OCI-LY1 (cell line): ENCODE results near the gene INO80B.
"Not testable (repeated sequence)": the region's sequence is repeated elsewhere in the genome, so short reads cannot be mapped to it uniquely, and the experiment has no call there.

Experiments
- H2AFZ ChIP-seq: fragments of 200-600 bp; sonication (generic), shearing (Covaris generic); 2 replicates; pipeline ENCODE4 v1.6.0; 2014; ENCODE audit warnings: antibody characterized with exemption, mild to moderate bottlenecking, low read length
- H3F3A ChIP-seq: fragments of 200-600 bp; sonication (generic), shearing (Covaris generic); 2 replicates; pipeline ENCODE4 v1.6.0; 2014; ENCODE audit warnings: mild to moderate bottlenecking, antibody characterized with exemption, low read length, moderate library complexity; ENCODE audit not compliant: insufficient read depth
- H3K27ac ChIP-seq: fragments of 200-600 bp; sonication (generic); 2 replicates; pipeline ENCODE4 v1.5.1; 2014; ENCODE audit warnings: low read length, mixed run types, mild to moderate bottlenecking, low read depth; ENCODE audit not compliant: poor library complexity, severe bottlenecking
- H3K27me3 ChIP-seq: fragments of 200-600 bp; sonication (generic); 2 replicates; pipeline ENCODE4 v1.6.0; 2014; ENCODE audit warnings: antibody characterized with exemption, mild to moderate bottlenecking, low read length, moderate library complexity; ENCODE audit not compliant: insufficient read depth
- H3K36me3 ChIP-seq: fragments of 200-600 bp; sonication (generic); 2 replicates; pipeline ENCODE4 v1.6.1; 2014; ENCODE audit warnings: mild to moderate bottlenecking, antibody characterized with exemption, low read length, moderate library complexity, mixed read lengths; ENCODE audit not compliant: insufficient read depth
- H3K4me1 ChIP-seq: fragments of 200-600 bp; sonication (generic); 2 replicates; pipeline ENCODE4 v1.5.1; 2014; ENCODE audit warnings: mild to moderate bottlenecking, low read length, moderate library complexity; ENCODE audit not compliant: insufficient read depth, severe bottlenecking
- H3K4me2 ChIP-seq: fragments of 200-600 bp; sonication (generic), shearing (Covaris generic); 2 replicates; pipeline ENCODE4 v1.6.1; 2014; ENCODE audit warnings: low read length
- H3K4me3 ChIP-seq: fragments of 200-600 bp; sonication (generic); 2 replicates; pipeline ENCODE4 v1.5.1; 2014; ENCODE audit warnings: low read length, low read depth, mild to moderate bottlenecking, mixed read lengths; ENCODE audit not compliant: poor library complexity, severe bottlenecking
- H3K79me2 ChIP-seq: fragments of 200-600 bp; shearing (Covaris generic); 2 replicates; pipeline ENCODE4 v1.6.1; 2016; ENCODE audit warnings: mixed run types, low read length, mixed read lengths; ENCODE audit not compliant: insufficient read depth
- H3K9ac ChIP-seq: fragments of 200-600 bp; sonication (generic), shearing (Covaris generic); 2 replicates; pipeline ENCODE4 v1.6.1; 2014; ENCODE audit warnings: mild to moderate bottlenecking, low read length, mixed read lengths
- H3K9me2 ChIP-seq: fragments of 200-600 bp; sonication (generic), shearing (Covaris generic); 2 replicates; pipeline ENCODE4 v1.6.1; 2014; ENCODE audit warnings: low read depth, mild to moderate bottlenecking, low read length, mixed read lengths
- H3K9me3 ChIP-seq: fragments of 200-600 bp; shearing (Covaris generic); 2 replicates; pipeline ENCODE4 v1.6.1; 2014; ENCODE audit warnings: low read length, mixed read lengths
- H4K20me1 ChIP-seq: fragments of 200-600 bp; sonication (generic), shearing (Covaris generic); 2 replicates; pipeline ENCODE4 v1.6.0; 2016; ENCODE audit warnings: mild to moderate bottlenecking, low read length; ENCODE audit not compliant: insufficient read depth
- CTCF ChIP-seq: fragments of 200-600 bp; sonication (generic), shearing (Covaris generic); IDR thresholded peaks from 2 replicates; pipeline ENCODE4 v1.5.1; 2017; ENCODE audit warnings: mild to moderate bottlenecking, antibody characterized with exemption, low read length, moderate library complexity, mixed read lengths
- EZH2 ChIP-seq: fragments of 200-600 bp; sonication (generic), shearing (Covaris generic); IDR thresholded peaks from 2 replicates; pipeline ENCODE4 v1.8.0; 2017; ENCODE audit warnings: borderline replicate concordance, mixed run types, mild to moderate bottlenecking, antibody characterized with exemption, low read length, moderate library complexity, mixed read lengths

The INO80B gene

GRCh38 chr2:74462054-74462785 lies 7.3 kb downstream of the INO80B start:
- Histone ChIP-seq H3K4me2 (no peak overlapping the region), H2AFZ (no peak overlapping the region), H3K4me1 (peaks cover 33% of the 10 kb centered on the region), H3K79me2 (peaks cover 4% of the 10 kb centered on the region; the same call in 1 of the 2 replicates), H3K27me3 (no peaks in the 10 kb centered on the region), H3K4me3 (no peak overlapping the region), H3F3A (no peaks in the 10 kb centered on the region), H3K9me3 (no peaks in the 10 kb centered on the region), H3K9me2 (no peaks in the 10 kb centered on the region), H3K9ac (no peak overlapping the region), H3K27ac (no peak overlapping the region), H4K20me1 (no peaks in the 10 kb centered on the region), H3K36me3 (peaks cover 28% of the 10 kb centered on the region; the same call in 1 of the 2 replicates)
- no peak for TF ChIP-seq EZH2
- no peak for TF ChIP-seq CTCF

GRCh38 chr2:74462786-74463105 lies 7.9 kb downstream of the INO80B start:
- H4K20me1 ChIP-seq, result no peaks in the 10 kb centered on the region
- no peaks in the 10 kb centered on the region for H3F3A ChIP-seq
- H3K79me2 ChIP-seq, result peaks cover 4% of the 10 kb centered on the region; the same call in 1 of the 2 replicates
- TF ChIP-seq CTCF, result no peak
- no peak for TF ChIP-seq EZH2
- no peak overlapping the region for H3K27ac ChIP-seq
- H3K4me2 ChIP-seq, result no peak overlapping the region
- no peak overlapping the region for H3K9ac ChIP-seq
- no peak overlapping the region for H2AFZ ChIP-seq
- no peaks in the 10 kb centered on the region for H3K9me3 ChIP-seq
- peaks cover 33% of the 10 kb centered on the region for H3K4me1 ChIP-seq
- no peak overlapping the region for H3K4me3 ChIP-seq
- peaks cover 28% of the 10 kb centered on the region; the same call in 1 of the 2 replicates for H3K36me3 ChIP-seq
- no peaks in the 10 kb centered on the region for H3K9me2 ChIP-seq
- H3K27me3 ChIP-seq, result no peaks in the 10 kb centered on the region

GRCh38 chr2:74464406-74464805 lies 9.5 kb downstream of the INO80B start:
- H3K27ac ChIP-seq, result peak overlapping the region; percentile 31
- peaks cover 28% of the 10 kb centered on the region; the same call in 1 of the 2 replicates for H3K36me3 ChIP-seq
- no peak overlapping the region for H2AFZ ChIP-seq
- H3K27me3 ChIP-seq, result no peaks in the 10 kb centered on the region
- H3K4me1 ChIP-seq, result peaks cover 25% of the 10 kb centered on the region
- peak overlapping the region; percentile 95 for H3K9ac ChIP-seq
- H3K4me3 ChIP-seq, result peak overlapping the region; percentile 90
- H3K4me2 ChIP-seq, result peak overlapping the region; percentile 88
- no peaks in the 10 kb centered on the region for H3F3A ChIP-seq
- TF ChIP-seq CTCF (no peak), EZH2 (no peak)
- no peaks in the 10 kb centered on the region for H4K20me1 ChIP-seq
- H3K79me2 ChIP-seq, result peaks cover 4% of the 10 kb centered on the region; the same call in 1 of the 2 replicates
- H3K9me2 ChIP-seq, result no peaks in the 10 kb centered on the region
- no peaks in the 10 kb centered on the region for H3K9me3 ChIP-seq

GRCh38 chr2:74470742-74471141 lies 15.9 kb downstream of the INO80B start:
- H3K9me2 ChIP-seq, H3K9ac ChIP-seq, H3F3A ChIP-seq, H3K79me2 ChIP-seq, H4K20me1 ChIP-seq, H3K9me3 ChIP-seq, H2AFZ ChIP-seq, H3K27me3 ChIP-seq, H3K27ac ChIP-seq, H3K4me3 ChIP-seq, H3K4me2 ChIP-seq: not testable (repeated sequence)
- Histone ChIP-seq H3K4me1 (peaks cover 30% of the 10 kb centered on the region), H3K36me3 (peaks cover 17% of the 10 kb centered on the region)
